GM18499 (cell line): ENCODE results near the gene ABLIM1.

Source experiments
- ATAC-seq: cut with Tn5 transposase; IDR thresholded peaks from one replicate; pipeline ENCODE4 v1.9.1; 2021; ENCODE audit warnings: moderate number of reproducible peaks; ENCODE audit not compliant: insufficient read depth, unreplicated experiment

ABLIM1 gene

GRCh38 chr10:114649217-114649903 is 8.7 kb downstream of the ABLIM1 start:
- ATAC-seq, result no peak

- ATAC-seq, result no peak
These were observed 9.7 kb downstream of the ABLIM1 start for GRCh38 chr10:114648368-114648767.

- no peak for ATAC-seq
These were observed 10.4 kb downstream of the ABLIM1 start for GRCh38 chr10:114647545-114648138.

- ATAC-seq, result no peak
These were observed 11.6 kb downstream of the ABLIM1 start for GRCh38 chr10:114646426-114646825.

GRCh38 chr10:114645706-114646105 is 12.4 kb downstream of the ABLIM1 start:
- no peak for ATAC-seq

GRCh38 chr10:114643158-114643557 is 14.9 kb downstream of the ABLIM1 start:
- no peak for ATAC-seq

GRCh38 chr10:114642729-114643128 is 15.3 kb downstream of the ABLIM1 start:
- no peak for ATAC-seq

GRCh38 chr10:114638821-114639625 is 19.1 kb downstream of the ABLIM1 start:
- no peak for ATAC-seq

GRCh38 chr10:114635797-114636550 is 22.1 kb downstream of the ABLIM1 start:
- no peak for ATAC-seq

GRCh38 chr10:114635101-114635500 is 23.0 kb downstream of the ABLIM1 start:
- no peak for ATAC-seq

- no peak for ATAC-seq
These were observed 23.5 kb downstream of the ABLIM1 start for GRCh38 chr10:114634609-114634979.

- no peak for ATAC-seq
These were observed 25.0 kb downstream of the ABLIM1 start for GRCh38 chr10:114632869-114633715.

- ATAC-seq, result no peak
These were observed 26.2 kb downstream of the ABLIM1 start for GRCh38 chr10:114631666-114632417.

GRCh38 chr10:114631090-114631665 is 26.9 kb downstream of the ABLIM1 start:
- ATAC-seq, result no peak

- ATAC-seq, result no peak
These were observed 28.0 kb downstream of the ABLIM1 start for GRCh38 chr10:114629824-114630730.

- ATAC-seq, result no peak
These were observed 28.8 kb downstream of the ABLIM1 start for GRCh38 chr10:114629083-114629823.

GRCh38 chr10:114628106-114628505 is 30.0 kb downstream of the ABLIM1 start:
- no peak for ATAC-seq
